GM21381 (cell line): ENCODE data around the gene TMPRSS6.

Source experiments
- ATAC-seq: cut with Tn5 transposase; IDR thresholded peaks from one replicate; pipeline ENCODE4 v1.9.1; 2021; ENCODE audit warnings: mild to moderate bottlenecking, moderate library complexity; ENCODE audit not compliant: unreplicated experiment

TMPRSS6 gene

GRCh38 chr22:37119872-37120271 lies 10.4 kb upstream of the TMPRSS6 start:
- no peak for ATAC-seq

- ATAC-seq = no peak
Observed at GRCh38 chr22:37118083-37118482, 8.6 kb upstream of the TMPRSS6 start.

GRCh38 chr22:37117092-37117491 lies 7.6 kb upstream of the TMPRSS6 start:
- no peak for ATAC-seq

- no peak for ATAC-seq
Observed at GRCh38 chr22:37115032-37115431, 5.5 kb upstream of the TMPRSS6 start.

- no peak for ATAC-seq
Observed at GRCh38 chr22:37113757-37114156, 4.2 kb upstream of the TMPRSS6 start.

- ATAC-seq = no peak
Observed at GRCh38 chr22:37112084-37112728, 2.7 kb upstream of the TMPRSS6 start.

- ATAC-seq = no peak
Observed at GRCh38 chr22:37111156-37111717, 1.7 kb upstream of the TMPRSS6 start.

GRCh38 chr22:37107816-37108621 lies 1.5 kb downstream of the TMPRSS6 start:
- no peak for ATAC-seq

- ATAC-seq = no peak
Observed at GRCh38 chr22:37105990-37106389, 3.5 kb downstream of the TMPRSS6 start.

GRCh38 chr22:37105154-37105553 lies 4.4 kb downstream of the TMPRSS6 start:
- ATAC-seq = no peak

GRCh38 chr22:37103656-37104452 lies 5.7 kb downstream of the TMPRSS6 start:
- no peak for ATAC-seq

- ATAC-seq = no peak
Observed at GRCh38 chr22:37103151-37103550, 6.4 kb downstream of the TMPRSS6 start.

- no peak for ATAC-seq
Observed at GRCh38 chr22:37101311-37102066, 8.0 kb downstream of the TMPRSS6 start.

- no peak for ATAC-seq
Observed at GRCh38 chr22:37100589-37101127, 8.9 kb downstream of the TMPRSS6 start.

- no peak for ATAC-seq
Observed at GRCh38 chr22:37098976-37099591, 10.4 kb downstream of the TMPRSS6 start.

GRCh38 chr22:37097346-37097745 lies 12.2 kb downstream of the TMPRSS6 start:
- ATAC-seq = no peak

GRCh38 chr22:37095113-37095512 lies 14.4 kb downstream of the TMPRSS6 start:
- no peak for ATAC-seq

GRCh38 chr22:37094239-37094638 lies 15.3 kb downstream of the TMPRSS6 start:
- ATAC-seq = no peak

- no peak for ATAC-seq
Observed at GRCh38 chr22:37092997-37093396, 16.5 kb downstream of the TMPRSS6 start.

- no peak for ATAC-seq
Observed at GRCh38 chr22:37091994-37092393, 17.5 kb downstream of the TMPRSS6 start.
